ENCODE data around the gene DNAJC10. TPM values are rescaled to one million over a fixed set of nuclear protein-coding genes. Genes with fewer than 3 reads are reported as not detected.
"Not testable (repeated sequence)": the region's sequence is repeated elsewhere in the genome, so short reads cannot be mapped to it uniquely, and the experiment has no call there.

Gene DNAJC10
- polyA plus RNA-seq, 12 donors = 53.5 to 95.3 (median 75.9) TPM; not detected in 1

GRCh38 chr2:182779323-182779722, 63.3 kb downstream of the DNAJC10 start:
- DNase-seq = no peak

DNA sequence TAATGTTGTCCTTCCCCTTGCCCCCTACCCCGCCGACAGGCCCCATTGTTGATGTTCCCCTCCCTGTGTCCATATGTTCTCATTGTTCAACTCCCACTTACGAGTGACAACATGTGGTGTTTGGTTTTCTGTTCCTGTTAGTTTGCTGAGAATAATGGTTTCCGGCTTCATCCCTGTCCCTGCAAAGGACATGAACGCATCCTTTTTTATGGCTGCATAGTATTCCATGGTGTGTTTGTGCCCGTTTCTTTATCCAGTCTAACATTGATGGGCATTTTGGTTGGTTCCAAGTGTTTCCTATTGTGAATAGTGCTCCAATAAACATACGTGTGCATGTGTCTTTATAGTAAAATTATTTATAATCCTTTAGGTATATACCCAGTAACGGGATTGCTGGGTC, 65.0 kb downstream of the DNAJC10 start:
- not testable (repeated sequence) for DNase-seq

- not testable (repeated sequence) for DNase-seq
Observed at GRCh38 chr2:182782686-182783085, 66.6 kb downstream of the DNAJC10 start.

DNA sequence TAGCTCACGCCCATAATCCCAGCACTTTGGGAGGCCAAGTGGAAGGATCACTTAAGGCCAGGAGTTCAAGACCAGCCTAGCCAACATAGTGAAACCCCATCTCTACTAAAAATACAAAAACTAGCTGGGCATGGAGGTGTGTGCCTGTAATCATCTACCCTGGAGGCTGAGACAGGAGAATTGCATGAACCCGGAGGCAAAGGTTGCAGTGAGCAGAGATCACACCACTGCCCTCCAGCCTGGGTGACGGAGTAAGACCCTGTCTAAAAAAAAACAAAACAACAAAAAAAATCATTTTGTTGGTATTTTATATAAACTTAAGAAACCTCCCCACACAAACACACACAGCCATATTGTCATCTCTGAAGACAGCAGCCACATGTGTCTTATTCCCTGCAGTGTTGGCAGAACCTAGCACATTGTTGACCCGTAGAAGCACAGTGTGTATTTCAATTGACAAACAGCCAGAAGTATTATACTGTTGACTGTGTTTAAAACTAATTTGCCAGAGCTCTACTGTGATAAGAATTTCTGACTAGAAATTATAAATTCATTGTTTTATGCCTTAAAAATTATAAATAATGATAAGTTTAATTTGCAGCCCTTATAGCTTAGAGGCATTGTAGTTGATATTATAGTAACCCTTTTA, 68.1 kb downstream of the DNAJC10 start:
- no peak for DNase-seq

DNA sequence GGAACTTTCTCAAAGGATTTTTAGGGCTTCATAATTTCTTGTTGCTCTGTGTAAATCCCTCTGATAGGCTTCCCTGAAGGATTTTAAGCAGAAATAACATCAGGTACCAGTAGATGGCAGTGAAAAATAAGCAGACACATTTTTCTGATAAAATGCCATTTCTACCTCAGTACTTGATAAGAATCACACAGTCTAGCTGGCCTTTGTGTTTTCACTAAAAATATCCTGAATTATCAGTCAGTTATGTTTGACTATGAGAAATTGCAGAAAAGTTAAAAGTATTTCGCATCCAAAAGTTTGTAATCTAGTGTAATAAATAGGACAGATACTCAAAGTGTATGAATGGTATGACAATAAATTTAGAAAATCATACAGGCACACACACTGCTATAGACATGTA, 68.7 kb downstream of the DNAJC10 start:
- DNase-seq = peak; percentile 17

DNA sequence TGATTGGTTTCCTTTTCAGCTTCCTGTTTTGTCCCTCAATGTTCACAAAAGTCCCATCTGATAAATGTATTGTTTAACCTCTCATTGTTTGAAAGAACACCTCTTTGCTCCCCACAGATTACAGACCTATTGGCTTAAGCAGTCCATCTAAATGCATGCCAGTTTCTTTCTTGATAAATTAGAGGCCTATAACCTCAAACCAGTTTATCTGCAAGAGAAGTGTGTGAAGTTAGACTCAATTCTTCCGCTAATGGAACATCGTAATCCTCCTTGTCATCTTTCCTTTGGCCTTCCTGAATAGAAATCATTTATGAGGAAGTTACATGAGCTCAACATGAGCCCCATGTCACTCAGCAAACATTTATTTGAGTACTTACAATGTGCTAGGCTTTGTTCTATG, 76.4 kb downstream of the DNAJC10 start:
- no peak for DNase-seq

- no peak for DNase-seq
Observed at GRCh38 chr2:182798736-182799135, 82.7 kb downstream of the DNAJC10 start.

DNA sequence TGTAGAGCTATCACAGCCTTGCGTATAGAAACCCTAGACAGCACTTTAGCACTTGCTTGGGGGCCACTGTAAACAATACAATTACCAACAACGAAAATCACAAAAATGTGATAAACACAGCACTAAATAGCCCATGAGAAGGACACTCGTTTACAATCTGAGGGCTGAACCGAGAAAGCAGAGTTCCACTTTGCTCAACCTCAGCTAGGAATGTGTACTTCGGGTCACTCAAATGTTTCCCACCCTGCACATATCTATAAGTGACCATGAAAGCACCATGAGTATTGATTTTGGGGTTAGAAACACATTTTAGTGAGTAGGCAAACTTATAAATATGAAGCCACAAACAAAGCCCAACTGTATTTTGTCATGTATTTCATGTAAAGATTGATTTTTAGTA, 88.1 kb downstream of the DNAJC10 start:
- no peak for DNase-seq

DNA sequence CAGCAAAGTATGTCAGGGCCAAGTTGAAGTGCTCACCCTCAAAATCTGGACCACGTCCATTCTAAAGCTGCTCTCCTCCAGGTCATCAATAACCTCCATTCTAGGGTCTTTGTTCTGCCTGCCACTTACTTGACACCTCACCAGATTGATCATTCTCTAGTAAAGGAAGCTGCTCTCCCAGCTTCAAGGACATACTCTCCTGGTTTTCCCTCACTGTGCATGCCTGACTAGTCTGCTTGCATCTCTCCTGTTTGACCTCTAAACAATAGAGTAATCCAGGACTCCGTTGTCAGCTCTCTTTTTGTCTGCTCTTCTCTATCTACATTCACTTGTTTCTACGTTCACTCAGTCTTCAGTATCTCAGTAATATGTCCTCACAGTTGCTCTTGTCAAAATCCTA, 91.3 kb downstream of the DNAJC10 start:
- DNase-seq = no peak

DNA sequence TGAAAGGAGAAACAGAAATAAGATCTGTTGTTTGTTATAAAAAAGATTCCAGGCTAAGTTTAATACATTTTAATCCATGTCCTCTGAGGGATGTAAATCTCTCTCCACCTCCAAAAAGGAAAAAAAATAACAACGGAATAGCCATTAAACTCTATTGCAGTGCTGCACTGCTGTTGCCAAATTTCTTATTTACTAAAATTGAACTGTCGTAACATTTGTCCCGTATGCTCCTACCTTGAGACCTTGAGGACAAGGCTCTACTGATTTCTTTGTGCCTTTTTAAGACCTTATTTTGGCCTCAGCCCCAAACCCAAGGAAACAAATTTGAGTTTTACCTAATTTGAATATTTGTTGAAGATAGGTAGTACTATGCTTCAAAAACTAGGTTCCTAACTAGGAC, 94.0 kb downstream of the DNAJC10 start:
- DNase-seq = no peak

GRCh38 chr2:182814380-182814779, 98.3 kb downstream of the DNAJC10 start:
- DNase-seq = no peak

- DNase-seq = no peak
Observed at GRCh38 chr2:182814804-182815203, 98.7 kb downstream of the DNAJC10 start.

GRCh38 chr2:182816866-182817265, 100.8 kb downstream of the DNAJC10 start:
- DNase-seq = no peak

- DNase-seq = no peak
Observed at GRCh38 chr2:182817558-182817957, 101.5 kb downstream of the DNAJC10 start.

DNA sequence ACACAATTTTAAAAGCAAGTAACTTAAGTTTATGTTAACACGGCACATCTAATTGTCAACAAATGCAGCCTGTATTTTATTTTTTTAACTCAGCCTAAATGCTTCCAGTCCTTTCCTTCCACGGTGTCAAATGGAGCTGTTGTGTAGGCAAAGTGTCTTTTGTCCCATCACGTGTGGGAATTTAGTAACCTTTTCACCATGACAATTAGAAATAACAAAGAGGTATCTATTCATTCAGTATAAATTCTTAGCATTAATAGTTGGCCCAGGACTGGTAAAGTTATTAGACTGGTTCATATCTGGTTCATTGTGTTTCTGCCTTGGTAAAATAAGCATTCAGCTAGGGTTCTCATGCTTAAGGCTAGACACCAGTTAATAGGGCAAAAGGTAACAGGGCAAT, 102.4 kb downstream of the DNAJC10 start:
- DNase-seq = no peak

DNA sequence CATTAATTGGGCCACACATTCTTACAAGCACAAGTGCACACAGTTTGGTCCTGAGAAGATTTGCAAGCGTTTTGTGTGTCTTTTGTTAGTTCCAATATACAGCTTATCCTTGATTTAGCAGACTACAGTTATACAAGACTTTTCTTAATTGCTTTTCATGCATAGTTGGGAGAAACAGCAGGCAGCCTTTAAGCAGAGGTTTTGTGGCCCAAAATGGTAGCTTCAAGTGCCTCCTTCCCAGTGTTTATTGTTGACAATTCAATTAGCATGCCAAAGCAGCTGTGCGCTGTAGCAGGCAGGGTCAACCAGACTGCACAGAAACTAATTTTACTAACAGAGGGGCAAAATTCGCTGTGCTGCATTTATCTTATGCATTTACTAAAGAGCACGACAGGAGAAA, 102.9 kb downstream of the DNAJC10 start:
- DNase-seq = no peak

DNA sequence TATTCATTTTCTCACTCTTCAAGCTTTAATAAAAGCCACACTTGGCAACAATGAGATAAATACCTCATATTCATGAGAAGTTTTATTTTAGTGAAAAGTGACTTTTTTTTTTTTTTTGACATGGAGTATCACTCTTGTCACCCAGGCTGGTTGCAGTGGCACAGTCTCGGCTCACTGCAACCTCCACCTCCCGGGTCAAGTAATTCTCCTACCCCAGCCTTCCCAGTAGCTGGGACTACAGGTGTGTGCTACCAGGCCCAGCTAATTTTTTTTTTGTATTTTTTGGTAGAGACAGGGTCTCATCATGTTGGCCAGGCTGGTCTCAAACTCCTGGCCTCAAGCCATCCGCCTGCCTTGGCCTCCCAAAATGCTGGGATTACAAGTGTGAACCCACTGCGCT, 103.4 kb downstream of the DNAJC10 start:
- no peak for DNase-seq

DNA sequence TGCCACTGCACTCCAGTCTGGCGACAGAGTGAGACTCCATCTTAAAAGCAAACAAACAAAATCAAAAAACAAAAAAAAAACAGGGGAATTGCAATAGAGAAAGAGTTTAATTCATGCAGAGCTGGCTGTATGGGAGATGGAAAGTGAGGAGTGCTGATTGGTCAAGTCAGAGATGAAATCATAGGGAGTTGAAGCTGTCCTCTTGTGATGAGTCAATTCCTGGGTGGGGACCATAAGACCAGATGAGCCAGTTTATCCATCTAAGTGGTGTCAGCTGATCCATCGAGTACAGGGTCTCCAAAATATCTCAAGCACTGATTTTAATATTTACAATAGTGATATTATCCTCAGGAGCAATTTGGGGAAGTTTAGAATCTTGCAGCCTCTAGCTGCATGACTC, 105.1 kb downstream of the DNAJC10 start:
- DNase-seq = no peak

DNA sequence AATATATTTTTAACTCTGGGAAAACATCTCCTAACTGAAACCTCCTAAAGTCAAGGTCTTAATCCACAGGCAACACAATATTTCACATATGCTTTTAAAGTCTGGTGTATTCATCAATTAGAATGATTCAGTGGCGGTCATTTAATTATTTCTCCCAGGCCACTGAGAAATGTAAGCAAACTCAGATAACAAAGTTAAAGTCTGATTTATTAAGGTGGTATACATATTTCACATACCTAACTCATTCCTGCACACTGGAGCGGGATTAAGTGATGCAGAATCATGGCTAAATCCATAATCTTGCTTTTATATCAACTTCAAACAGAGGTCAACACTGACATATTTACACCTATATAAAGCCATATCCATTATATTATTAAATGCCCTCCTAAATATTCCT, 106.7 kb downstream of the DNAJC10 start:
- DNase-seq = no peak

GRCh38 chr2:182824056-182824766, 108.2 kb downstream of the DNAJC10 start:
- no peak for DNase-seq

DNA sequence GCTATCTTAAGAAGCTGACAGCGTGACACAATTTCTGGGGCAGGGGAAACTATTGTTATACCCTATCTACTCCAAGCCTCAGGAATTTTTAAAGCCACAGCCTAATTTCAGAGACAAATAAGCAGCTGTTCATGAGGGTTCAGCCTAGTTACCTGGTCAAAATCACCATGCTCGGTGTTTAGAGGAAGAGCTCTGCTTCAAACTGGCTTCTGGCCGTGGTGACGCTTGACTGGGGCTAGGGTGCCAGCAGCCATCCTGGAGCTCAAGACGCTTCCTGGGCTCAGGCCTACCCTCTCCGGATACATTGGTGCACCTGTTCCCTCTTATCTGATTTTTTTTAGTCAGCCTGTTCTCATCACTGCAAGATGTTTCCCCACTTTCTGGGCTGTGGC, 108.7 kb downstream of the DNAJC10 start:
- DNase-seq = no peak

- no peak for DNase-seq
Observed at GRCh38 chr2:182826064-182826463, 110.0 kb downstream of the DNAJC10 start.

GRCh38 chr2:182826496-182826895, 110.4 kb downstream of the DNAJC10 start:
- no peak for DNase-seq
